IPS-18c (cell line): ENCODE data around the gene RNF175.
A peak's percentile ranks its signal among the peaks of the same experiment; 100 is the strongest.

Experiments
- H3K4me3 ChIP-seq: 2 replicates; pipeline ENCODE4 v1.7.0; 2013; ENCODE audit warnings: low read depth, mild to moderate bottlenecking, low read length, moderate library complexity; ENCODE audit not compliant: insufficient read depth
- H3K9me3 ChIP-seq: one replicate; pipeline ENCODE4 v1.6.1; 2013; ENCODE audit warnings: mild to moderate bottlenecking, low read length, moderate library complexity; ENCODE audit not compliant: control insufficient read depth, insufficient read depth

The RNF175 gene

GRCh38 chr4:153788051-153788412 lies 28.2 kb upstream of the RNF175 start:
- no peaks in the 10 kb centered on the region for H3K9me3 ChIP-seq
- H3K4me3 ChIP-seq: peak overlapping the region; percentile 88

GRCh38 chr4:153787575-153787974 lies 27.8 kb upstream of the RNF175 start:
- peak overlapping the region; percentile 88 for H3K4me3 ChIP-seq
- H3K9me3 ChIP-seq: no peaks in the 10 kb centered on the region

- no peaks in the 10 kb centered on the region for H3K9me3 ChIP-seq
Observed at GRCh38 chr4:153787061-153787560, 27.3 kb upstream of the RNF175 start.

GRCh38 chr4:153785910-153786721 lies 26.3 kb upstream of the RNF175 start:
- H3K9me3 ChIP-seq: no peaks in the 10 kb centered on the region
- H3K4me3 ChIP-seq: peak overlapping the region; percentile 17; the same call in 1 of the 2 replicates

More at GRCh38 chr4:153787061-153787560, 27.3 kb upstream of the RNF175 start:
- H3K4me3 ChIP-seq: peak overlapping the region; percentile 88

- no peaks in the 10 kb centered on the region for H3K9me3 ChIP-seq
- no peak overlapping the region for H3K4me3 ChIP-seq
Observed at GRCh38 chr4:153784166-153784699, 24.4 kb upstream of the RNF175 start.

GRCh38 chr4:153782581-153782980 lies 22.8 kb upstream of the RNF175 start:
- H3K4me3 ChIP-seq: no peak overlapping the region
- H3K9me3 ChIP-seq: no peaks in the 10 kb centered on the region

GRCh38 chr4:153781717-153782416 lies 22.0 kb upstream of the RNF175 start:
- Histone ChIP-seq H3K9me3 (no peaks in the 10 kb centered on the region), H3K4me3 (no peak overlapping the region)

- Histone ChIP-seq H3K4me3 (no peak overlapping the region), H3K9me3 (no peaks in the 10 kb centered on the region)
Observed at GRCh38 chr4:153781280-153781679, 21.5 kb upstream of the RNF175 start.

- H3K9me3 ChIP-seq: no peaks in the 10 kb centered on the region
- H3K4me3 ChIP-seq: no peak overlapping the region
Observed at GRCh38 chr4:153780876-153781275, 21.1 kb upstream of the RNF175 start.

GRCh38 chr4:153780221-153780620 lies 20.4 kb upstream of the RNF175 start:
- Histone ChIP-seq H3K9me3 (no peaks in the 10 kb centered on the region), H3K4me3 (no peak overlapping the region)

- no peak overlapping the region for H3K4me3 ChIP-seq
- H3K9me3 ChIP-seq: no peaks in the 10 kb centered on the region
Observed at GRCh38 chr4:153778383-153778782, 18.6 kb upstream of the RNF175 start.

- Histone ChIP-seq H3K4me3 (no peak overlapping the region), H3K9me3 (no peaks in the 10 kb centered on the region)
Observed at GRCh38 chr4:153777421-153777820, 17.6 kb upstream of the RNF175 start.

- no peak overlapping the region for H3K4me3 ChIP-seq
- no peaks in the 10 kb centered on the region for H3K9me3 ChIP-seq
Observed at GRCh38 chr4:153776601-153777000, 16.8 kb upstream of the RNF175 start.

- no peaks in the 10 kb centered on the region for H3K9me3 ChIP-seq
- no peak overlapping the region for H3K4me3 ChIP-seq
Observed at GRCh38 chr4:153773236-153773690, 13.4 kb upstream of the RNF175 start.

GRCh38 chr4:153771046-153771445 lies 11.2 kb upstream of the RNF175 start:
- H3K9me3 ChIP-seq: no peaks in the 10 kb centered on the region
- H3K4me3 ChIP-seq: no peak overlapping the region

- Histone ChIP-seq H3K9me3 (no peaks in the 10 kb centered on the region), H3K4me3 (no peak overlapping the region)
Observed at GRCh38 chr4:153766758-153767157, 6.9 kb upstream of the RNF175 start.

GRCh38 chr4:153765894-153766293 lies 6.1 kb upstream of the RNF175 start:
- no peaks in the 10 kb centered on the region for H3K9me3 ChIP-seq
- H3K4me3 ChIP-seq: no peak overlapping the region
